Activated CD4-positive, alpha-beta T cell treated with anti-CD3 and anti-CD28 coated beads, Interleukin-2, amount 10 ng/mL, durations not matched to agents 24 days and 14 days (primary cell): ENCODE measurements around the gene SLC35A3. TPM values are rescaled to one million over a fixed set of nuclear protein-coding genes. Genes with fewer than 3 reads are reported as not detected.
"Not testable (repeated sequence)": the region's sequence is repeated elsewhere in the genome, so short reads cannot be mapped to it uniquely, and the experiment has no call there.

Experiments used
- DNase-seq: peaks from one replicate; pipeline ENCODE4 v3.0.0; 2022
- H3K27ac Mint-ChIP-seq: one replicate; pipeline ENCODE4 v1.8.0; 2022; ENCODE audit warnings: mild to moderate bottlenecking, mixed read lengths
- H3K27me3 Mint-ChIP-seq: one replicate; pipeline ENCODE4 v1.8.0; 2022; ENCODE audit warnings: mixed read lengths
- H3K36me3 Mint-ChIP-seq: one replicate; pipeline ENCODE4 v1.8.0; 2022; ENCODE audit warnings: low read depth, mild to moderate bottlenecking, mixed read lengths
- H3K4me1 Mint-ChIP-seq: one replicate; pipeline ENCODE4 v1.8.0; 2021; ENCODE audit warnings: mixed read lengths
- H3K4me3 Mint-ChIP-seq: one replicate; pipeline ENCODE4 v1.8.0; 2022; ENCODE audit warnings: mild to moderate bottlenecking, moderate library complexity, mixed read lengths
- H3K9me3 Mint-ChIP-seq: one replicate; pipeline ENCODE4 v1.8.0; 2021; ENCODE audit warnings: mixed read lengths
- intact Hi-C: fragments of 100-400 bp; cut with micrococcal nuclease; formaldehyde crosslinking; loops from one replicate; pipeline ENCODE4 v1.15.1; 2023
- total RNA-seq: library from RNA; stranded (reverse); gene quantifications from 2 replicates; pipeline ENCODE4 v1.2.3, GENCODE V29; 2022

The SLC35A3 gene
- total RNA-seq, 1 donor from 2014 or later: 17.4 TPM

- H3K36me3 Mint-ChIP-seq: peaks cover 5% of the 10 kb centered on the region
- H3K9me3 Mint-ChIP-seq: no peaks in the 10 kb centered on the region
- peaks cover 9% of the 10 kb centered on the region for H3K4me1 Mint-ChIP-seq
- no peak for DNase-seq
- intact Hi-C loops: no loop called here
- H3K27me3 Mint-ChIP-seq: no peaks in the 10 kb centered on the region
- no peak overlapping the region for H3K27ac Mint-ChIP-seq
- no peak overlapping the region for H3K4me3 Mint-ChIP-seq
Observed at GRCh38 chr1:100027212-100027611, 57.4 kb downstream of the SLC35A3 start.

GRCh38 chr1:100028765-100029164 is 59.0 kb downstream of the SLC35A3 start:
- Mint-ChIP-seq H3K27ac (peak overlapping the region; percentile 59), H3K4me1 (peaks cover 9% of the 10 kb centered on the region), H3K9me3 (no peaks in the 10 kb centered on the region), H3K4me3 (no peak overlapping the region), H3K36me3 (peaks cover 5% of the 10 kb centered on the region), H3K27me3 (no peaks in the 10 kb centered on the region)
- intact Hi-C loops: no loop called here
- DNase-seq: no peak

GRCh38 chr1:100034470-100034869 is 64.7 kb downstream of the SLC35A3 start:
- no peak for DNase-seq
- peaks cover 17% of the 10 kb centered on the region for H3K36me3 Mint-ChIP-seq
- no peak overlapping the region for H3K4me3 Mint-ChIP-seq
- peaks cover 23% of the 10 kb centered on the region for H3K4me1 Mint-ChIP-seq
- no peaks in the 10 kb centered on the region for H3K27me3 Mint-ChIP-seq
- H3K9me3 Mint-ChIP-seq: no peaks in the 10 kb centered on the region
- intact Hi-C loops: loop anchor here (1.0 to 10.0 kb wide), 2 partner anchors 226 to 860 kb away; partner anchors contain the start of genes EXTL2 and SLC30A7
- no peak overlapping the region for H3K27ac Mint-ChIP-seq

GRCh38 chr1:100035214-100035613 is 65.4 kb downstream of the SLC35A3 start:
- H3K9me3 Mint-ChIP-seq: no peaks in the 10 kb centered on the region
- no peak overlapping the region for H3K27ac Mint-ChIP-seq
- no peak overlapping the region for H3K4me3 Mint-ChIP-seq

GRCh38 chr1:100036718-100037655 is 67.2 kb downstream of the SLC35A3 start:
- peak overlapping the region; percentile 95 for H3K27ac Mint-ChIP-seq
- peak; percentile 63 for DNase-seq
- H3K4me3 Mint-ChIP-seq: peak overlapping the region; percentile 94
- H3K4me1 Mint-ChIP-seq: peaks cover 35% of the 10 kb centered on the region
- no peaks in the 10 kb centered on the region for H3K9me3 Mint-ChIP-seq
- H3K36me3 Mint-ChIP-seq: peaks cover 24% of the 10 kb centered on the region
- intact Hi-C loops: loop anchor here (1.0 to 10.0 kb wide), 6 partner anchors 67 to 1250 kb away; partner anchors contain the start of genes DBT, EXTL2 and SLC30A7
- H3K27me3 Mint-ChIP-seq: no peaks in the 10 kb centered on the region

More at GRCh38 chr1:100035214-100035613, 65.4 kb downstream of the SLC35A3 start:
- DNase-seq: no peak
- Mint-ChIP-seq H3K36me3 (peaks cover 21% of the 10 kb centered on the region), H3K27me3 (no peaks in the 10 kb centered on the region), H3K4me1 (peaks cover 27% of the 10 kb centered on the region)
- intact Hi-C loops: loop anchor here (5.0 to 10.0 kb wide), 5 partner anchors 212 to 1252 kb away; partner anchors contain the start of genes DBT, EXTL2 and SLC30A7

- H3K27me3 Mint-ChIP-seq: no peaks in the 10 kb centered on the region
- H3K4me3 Mint-ChIP-seq: peak overlapping the region; percentile 94
- no peak for DNase-seq
- peaks cover 25% of the 10 kb centered on the region for H3K36me3 Mint-ChIP-seq
- H3K27ac Mint-ChIP-seq: peak overlapping the region; percentile 95
- intact Hi-C loops: loop anchor here (1.0 to 10.0 kb wide), 6 partner anchors 67 to 1250 kb away; partner anchors contain the start of genes DBT, EXTL2 and SLC30A7
- no peaks in the 10 kb centered on the region for H3K9me3 Mint-ChIP-seq
- H3K4me1 Mint-ChIP-seq: peaks cover 40% of the 10 kb centered on the region
Observed at GRCh38 chr1:100037656-100037926, 67.8 kb downstream of the SLC35A3 start.

GRCh38 chr1:100037927-100038659 is 68.3 kb downstream of the SLC35A3 start:
- intact Hi-C loops: loop anchor here (1.0 to 10.0 kb wide), 12 partner anchors 8 to 1249 kb away; partner anchors contain the start of genes AGL, CDC14A, DBT and EXTL2
- peak overlapping the region; percentile 95 for H3K27ac Mint-ChIP-seq
- H3K4me1 Mint-ChIP-seq: peaks cover 44% of the 10 kb centered on the region
- H3K4me3 Mint-ChIP-seq: peak overlapping the region; percentile 94
- peaks cover 28% of the 10 kb centered on the region for H3K36me3 Mint-ChIP-seq
- H3K27me3 Mint-ChIP-seq: no peaks in the 10 kb centered on the region
- no peaks in the 10 kb centered on the region for H3K9me3 Mint-ChIP-seq
- DNase-seq: peak; percentile 97

GRCh38 chr1:100038660-100039287 is 69.0 kb downstream of the SLC35A3 start:
- Mint-ChIP-seq H3K4me1 (peaks cover 47% of the 10 kb centered on the region), H3K36me3 (peaks cover 32% of the 10 kb centered on the region)

GRCh38 chr1:100039591-100039990 is 69.8 kb downstream of the SLC35A3 start:
- no peaks in the 10 kb centered on the region for H3K9me3 Mint-ChIP-seq
- intact Hi-C loops: loop anchor here (2.0 to 10.0 kb wide), 6 partner anchors 208 to 1248 kb away; partner anchors contain the start of genes DBT, EXTL2 and SLC30A7
- no peak for DNase-seq
- H3K4me3 Mint-ChIP-seq: peak overlapping the region; percentile 94
- no peaks in the 10 kb centered on the region for H3K27me3 Mint-ChIP-seq
- H3K4me1 Mint-ChIP-seq: peaks cover 46% of the 10 kb centered on the region
- H3K27ac Mint-ChIP-seq: peak overlapping the region; percentile 95
- H3K36me3 Mint-ChIP-seq: peaks cover 40% of the 10 kb centered on the region

More at GRCh38 chr1:100038660-100039287, 69.0 kb downstream of the SLC35A3 start:
- Mint-ChIP-seq H3K27me3 (no peaks in the 10 kb centered on the region), H3K9me3 (no peaks in the 10 kb centered on the region), H3K27ac (peak overlapping the region; percentile 95), H3K4me3 (peak overlapping the region; percentile 94)
- DNase-seq: peak; percentile 95
- intact Hi-C loops: loop anchor here (1.0 to 10.0 kb wide), 11 partner anchors 8 to 1249 kb away; partner anchors contain the start of genes AGL, CDC14A, DBT and EXTL2

GRCh38 chr1:100045206-100045605 is 75.4 kb downstream of the SLC35A3 start:
- H3K27ac Mint-ChIP-seq: peak overlapping the region; percentile 5
- H3K4me1 Mint-ChIP-seq: peaks cover 59% of the 10 kb centered on the region
- H3K4me3 Mint-ChIP-seq: no peak overlapping the region
- no peaks in the 10 kb centered on the region for H3K27me3 Mint-ChIP-seq
- peaks cover 3% of the 10 kb centered on the region for H3K9me3 Mint-ChIP-seq
- no peak for DNase-seq
- H3K36me3 Mint-ChIP-seq: peaks cover 44% of the 10 kb centered on the region
- intact Hi-C loops: no loop called here

GRCh38 chr1:100047235-100047708 is 77.5 kb downstream of the SLC35A3 start:
- Mint-ChIP-seq H3K36me3 (peaks cover 47% of the 10 kb centered on the region), H3K27ac (peak overlapping the region; percentile 87), H3K4me3 (peak overlapping the region; percentile 80), H3K4me1 (peaks cover 51% of the 10 kb centered on the region)
- H3K9me3 Mint-ChIP-seq, intact Hi-C loops, DNase-seq, H3K27me3 Mint-ChIP-seq: not testable (repeated sequence)

GRCh38 chr1:100050139-100050538 is 80.3 kb downstream of the SLC35A3 start:
- Mint-ChIP-seq H3K4me1 (peaks cover 40% of the 10 kb centered on the region), H3K27ac (peak overlapping the region; percentile 27)

GRCh38 chr1:100051401-100051800 is 81.6 kb downstream of the SLC35A3 start:
- H3K36me3 Mint-ChIP-seq: peaks cover 37% of the 10 kb centered on the region
- no peak overlapping the region for H3K27ac Mint-ChIP-seq

More at GRCh38 chr1:100050139-100050538, 80.3 kb downstream of the SLC35A3 start:
- peaks cover 38% of the 10 kb centered on the region for H3K36me3 Mint-ChIP-seq
- no peak for DNase-seq
- intact Hi-C loops: loop anchor here (5.0 kb wide), 1 partner anchor 37 kb away; no protein-coding TSS in a partner anchor
- peaks cover 3% of the 10 kb centered on the region for H3K9me3 Mint-ChIP-seq
- H3K4me3 Mint-ChIP-seq: no peak overlapping the region
- no peaks in the 10 kb centered on the region for H3K27me3 Mint-ChIP-seq

More at GRCh38 chr1:100051401-100051800, 81.6 kb downstream of the SLC35A3 start:
- Mint-ChIP-seq H3K4me3 (no peak overlapping the region), H3K4me1 (peaks cover 38% of the 10 kb centered on the region), H3K27me3 (no peaks in the 10 kb centered on the region), H3K9me3 (peaks cover 3% of the 10 kb centered on the region)
- no peak for DNase-seq
- intact Hi-C loops: loop anchor here (5.0 kb wide), 1 partner anchor 36 kb away; no protein-coding TSS in a partner anchor
